K562 (cell line): ENCODE measurements around the gene GLRX3. TPM values are rescaled to one million over a fixed set of nuclear protein-coding genes. Genes with fewer than 3 reads are reported as not detected.
A peak's percentile ranks its signal among the peaks of the same experiment; 100 is the strongest.

Experiments
- E2F1 ChIP-seq: sonication (generic); formaldehyde crosslinking; IDR thresholded peaks from 2 replicates; pipeline ENCODE4 v1.8.1; 2023; ENCODE audit warnings: mild to moderate bottlenecking, missing genetic modification reagents, moderate library complexity
- ERF ChIP-seq: fragments of 450-650 bp; formaldehyde crosslinking; IDR thresholded peaks from 2 replicates; pipeline ENCODE4 v1.4.0; 2020; ENCODE audit warnings: mild to moderate bottlenecking, mixed read lengths
- ETV5 ChIP-seq: sonication (generic); formaldehyde crosslinking; IDR thresholded peaks from 2 replicates; pipeline ENCODE4 v1.4.0; 2020; ENCODE audit warnings: low read depth, mild to moderate bottlenecking, missing genetic modification reagents
- HCFC1 ChIP-seq: IDR thresholded peaks from 2 replicates; pipeline ENCODE4 v1.6.1; 2012; ENCODE audit warnings: low read depth, low read length, improper control_type of control experiment
- KLF13 ChIP-seq: fragments of 450-650 bp; IDR thresholded peaks from 2 replicates; pipeline ENCODE4 v1.6.1; 2016; ENCODE audit warnings: missing genetic modification characterization, low read depth, mild to moderate bottlenecking, missing compliant biosample characterization, moderate library complexity, borderline replicate concordance
- NR2C1 ChIP-seq, 2 experiments: fragments of 450-650 bp; IDR thresholded peaks; 2 replicates each; pipeline ENCODE4 v1.6.1; 2017; ENCODE audit warnings: mild to moderate bottlenecking in 2 of 2, antibody characterized with exemption in 1 of 2, inconsistent platforms in 1 of 2, missing compliant biosample characterization in 1 of 2, missing genetic modification characterization in 1 of 2
- REST ChIP-seq, 2 experiments: fragments of 450-650 bp; formaldehyde crosslinking in 1 of 2; IDR thresholded peaks; 2 replicates each; pipeline versions ENCODE4 v1.4.0 to v1.6.1; 2014 to 2020; ENCODE audit warnings: mild to moderate bottlenecking in 2 of 2, borderline replicate concordance in 1 of 2, low read depth in 1 of 2
- SMARCA4 ChIP-seq: fragments of 450-650 bp; IDR thresholded peaks from 2 replicates; pipeline ENCODE4 v1.6.1; 2016
- SRSF7 ChIP-seq: fragments of 200-400 bp; formaldehyde crosslinking; optimal IDR thresholded peaks from 2 replicates; pipeline ENCODE3; 2017; ENCODE audit warnings: mild to moderate bottlenecking, low read depth, low read length
- ZNF778 ChIP-seq: fragments of 450-650 bp; formaldehyde crosslinking; IDR thresholded peaks from 2 replicates; pipeline ENCODE4 v1.4.0; 2020; ENCODE audit warnings: mild to moderate bottlenecking, moderate library complexity
- ZNF830 ChIP-seq: fragments of 250-450 bp; sonication (Bioruptor Pico); IDR thresholded peaks from 2 replicates; pipeline ENCODE4 v1.5.0; 2021; ENCODE audit warnings: mild to moderate bottlenecking
- polyA plus RNA-seq, 8 experiments: library from polyadenylated mRNA; depleted of rRNA in 4 of 8; stranded (reverse) in 5 of 8; unstranded in 3 of 8; fragments of >200 nt; fragmentation: Nextera tagmentation in 2 of 8; fragmentation: Illumina TruSeq in 1 of 8; extraction: Ambion mirVana in 2 of 8; extraction: Trizol in 1 of 8; gene quantifications; 2 replicates each; pipeline versions ENCODE4 v1.2.1 to v1.2.3, GENCODE V29; 2011 to 2014; ENCODE audit warnings: inconsistent platforms in 1 of 8, missing spikeins in 1 of 8
- total RNA-seq, 7 experiments: library from RNA; depleted of rRNA in 6 of 7; stranded (reverse); fragments of >200 nt in 6 of 7; fragmentation: Illumina TruSeq in 2 of 7; extraction: Trizol in 2 of 7; gene quantifications; 2 replicates each; pipeline versions ENCODE4 v1.2.1 to v1.2.3, GENCODE V29; 2011 to 2021; ENCODE audit warnings: low replicate concordance in 1 of 7
- TF ChIP-seq, protein P1 (sequence below): fragments of 250-450 bp; sonication (Bioruptor Pico); IDR thresholded peaks from 2 replicates; pipeline ENCODE4 v1.8.0; 2021; ENCODE audit warnings: moderate library complexity, mild to moderate bottlenecking, inconsistent platforms
- TF ChIP-seq, protein P2 (sequence below), 2 experiments: fragments of 450-650 bp; conservative IDR thresholded peaks; 2 replicates each; pipeline ENCODE4 v1.6.1; 2017; ENCODE audit warnings: mild to moderate bottlenecking in 2 of 2, moderate library complexity in 2 of 2

GLRX3 gene
- total and polyA plus RNA-seq, 9 of the 15 experiments (the other 6 are each of a cell fraction or from before 2014, with no cell fraction given), result 115 to 190 (median 169) TPM

DNA sequence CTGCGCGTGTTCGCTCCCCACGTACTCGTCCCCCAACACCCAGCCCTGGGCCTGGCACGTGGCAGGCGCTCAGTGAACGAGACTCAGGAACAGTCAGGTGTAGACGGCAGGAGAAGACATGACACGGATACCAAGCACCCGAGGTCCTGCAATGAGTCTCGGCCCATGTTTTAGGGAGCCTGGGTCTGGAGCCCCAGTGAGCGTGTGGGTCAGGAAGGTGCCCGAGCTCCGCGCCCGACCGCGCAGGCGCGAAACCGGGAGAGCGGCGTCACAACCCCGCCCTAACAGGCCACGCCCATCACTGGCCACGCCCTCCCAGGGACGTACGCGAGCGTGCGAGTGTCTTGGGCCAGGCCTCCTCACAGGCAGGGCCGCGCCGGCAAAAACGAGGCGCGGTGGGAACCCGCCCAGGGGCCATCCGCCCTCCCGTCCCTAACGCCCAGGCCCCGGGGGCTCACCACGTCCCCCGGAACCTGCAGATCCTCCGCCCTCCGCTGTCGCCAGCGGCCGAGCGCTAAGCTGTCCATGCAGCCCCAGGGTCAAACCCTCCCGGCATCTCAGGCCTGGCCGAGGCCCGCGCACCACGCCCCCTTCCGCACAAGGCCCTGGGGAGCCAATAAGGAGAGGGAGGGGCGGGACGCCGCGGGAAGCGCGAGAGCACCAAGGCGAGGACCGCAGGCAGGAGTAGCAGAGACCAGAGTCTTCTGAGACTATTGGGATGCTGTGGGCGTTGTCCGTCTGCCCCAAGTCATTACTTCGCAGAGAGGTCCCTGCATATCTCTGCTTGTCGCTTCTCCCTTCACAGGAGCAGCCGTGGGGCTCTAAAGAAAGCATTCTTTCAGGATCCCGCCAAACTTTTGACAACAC is 25.7 kb upstream of the GLRX3 start, which contains the start of gene C10orf143 (continued):
- TF ChIP-seq REST (IDR thresholded peaks at IDR 0.05; ENCODE audit: borderline replicate concordance) (peak; percentile 79), REST (CRISPR knock-in tag; IDR thresholded peaks at IDR 0.05; ENCODE audit: low read depth) (no peak), KLF13 (tag) (peak; percentile 94), ZNF830 (CRISPR knock-in tag) (no peak), NR2C1 (IDR thresholded peaks at IDR 0.05) (no peak), NR2C1 (tag; IDR thresholded peaks at IDR 0.05) (no peak; the same call in 1 of the 2 replicates), HCFC1 (no peak), ERF (0 out of 2 replicates have a peak, but pooled peaks have one; percentile 74), SRSF7 (no peak), SMARCA4 (no peak), E2F1 (CRISPR knock-in tag) (no peak), ETV5 (CRISPR knock-in tag) (no peak), ZNF778 (no peak)
- TF ChIP-seq, protein P1, sequence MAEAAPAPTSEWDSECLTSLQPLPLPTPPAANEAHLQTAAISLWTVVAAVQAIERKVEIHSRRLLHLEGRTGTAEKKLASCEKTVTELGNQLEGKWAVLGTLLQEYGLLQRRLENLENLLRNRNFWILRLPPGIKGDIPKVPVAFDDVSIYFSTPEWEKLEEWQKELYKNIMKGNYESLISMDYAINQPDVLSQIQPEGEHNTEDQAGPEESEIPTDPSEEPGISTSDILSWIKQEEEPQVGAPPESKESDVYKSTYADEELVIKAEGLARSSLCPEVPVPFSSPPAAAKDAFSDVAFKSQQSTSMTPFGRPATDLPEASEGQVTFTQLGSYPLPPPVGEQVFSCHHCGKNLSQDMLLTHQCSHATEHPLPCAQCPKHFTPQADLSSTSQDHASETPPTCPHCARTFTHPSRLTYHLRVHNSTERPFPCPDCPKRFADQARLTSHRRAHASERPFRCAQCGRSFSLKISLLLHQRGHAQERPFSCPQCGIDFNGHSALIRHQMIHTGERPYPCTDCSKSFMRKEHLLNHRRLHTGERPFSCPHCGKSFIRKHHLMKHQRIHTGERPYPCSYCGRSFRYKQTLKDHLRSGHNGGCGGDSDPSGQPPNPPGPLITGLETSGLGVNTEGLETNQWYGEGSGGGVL (CRISPR knock-in tag), result no peak
- TF ChIP-seq, protein P2, sequence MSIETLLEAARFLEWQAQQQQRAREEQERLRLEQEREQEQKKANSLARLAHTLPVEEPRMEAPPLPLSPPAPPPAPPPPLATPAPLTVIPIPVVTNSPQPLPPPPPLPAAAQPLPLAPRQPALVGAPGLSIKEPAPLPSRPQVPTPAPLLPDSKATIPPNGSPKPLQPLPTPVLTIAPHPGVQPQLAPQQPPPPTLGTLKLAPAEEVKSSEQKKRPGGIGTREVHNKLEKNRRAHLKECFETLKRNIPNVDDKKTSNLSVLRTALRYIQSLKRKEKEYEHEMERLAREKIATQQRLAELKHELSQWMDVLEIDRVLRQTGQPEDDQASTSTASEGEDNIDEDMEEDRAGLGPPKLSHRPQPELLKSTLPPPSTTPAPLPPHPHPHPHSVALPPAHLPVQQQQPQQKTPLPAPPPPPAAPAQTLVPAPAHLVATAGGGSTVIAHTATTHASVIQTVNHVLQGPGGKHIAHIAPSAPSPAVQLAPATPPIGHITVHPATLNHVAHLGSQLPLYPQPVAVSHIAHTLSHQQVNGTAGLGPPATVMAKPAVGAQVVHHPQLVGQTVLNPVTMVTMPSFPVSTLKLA (conservative IDR thresholded peaks at IDR 0.05), result peak; percentile 82 to 90
